ENCODE data around the gene RBM39. TPM values are rescaled to one million over a fixed set of nuclear protein-coding genes. Genes with fewer than 3 reads are reported as not detected.

The RBM39 gene
- total RNA-seq, 2 donors from 2014 or later = 232 to 413 TPM

- Histone ChIP-seq H3K27me3 (replicated peaks; ENCODE audit: insufficient read depth) (no peaks in the 10 kb centered on the region), H3K4me3 (peak overlapping the region; percentile 99), H3K9me3 (no peaks in the 10 kb centered on the region), H3K27ac (peak overlapping the region; percentile 99 to 100), H3K4me1 (ENCODE audit: control insufficient read depth in 1 of 2, low read depth in 2 of 2) (peaks cover 24 to 25% of the 10 kb centered on the region in 2 donors), H3K36me3 (peaks cover 15% of the 10 kb centered on the region)
- DNase-seq (ENCODE audit: low spot score) = no peak
- ATAC-seq (ENCODE audit: insufficient number of reproducible peaks, low FRiP score, low read depth) = no peak
- no peak for TF ChIP-seq CTCF (IDR thresholded peaks at IDR 0.05)
Observed at GRCh38 chr20:35743693-35744491, 1.8 kb upstream of the RBM39 start.

DNA sequence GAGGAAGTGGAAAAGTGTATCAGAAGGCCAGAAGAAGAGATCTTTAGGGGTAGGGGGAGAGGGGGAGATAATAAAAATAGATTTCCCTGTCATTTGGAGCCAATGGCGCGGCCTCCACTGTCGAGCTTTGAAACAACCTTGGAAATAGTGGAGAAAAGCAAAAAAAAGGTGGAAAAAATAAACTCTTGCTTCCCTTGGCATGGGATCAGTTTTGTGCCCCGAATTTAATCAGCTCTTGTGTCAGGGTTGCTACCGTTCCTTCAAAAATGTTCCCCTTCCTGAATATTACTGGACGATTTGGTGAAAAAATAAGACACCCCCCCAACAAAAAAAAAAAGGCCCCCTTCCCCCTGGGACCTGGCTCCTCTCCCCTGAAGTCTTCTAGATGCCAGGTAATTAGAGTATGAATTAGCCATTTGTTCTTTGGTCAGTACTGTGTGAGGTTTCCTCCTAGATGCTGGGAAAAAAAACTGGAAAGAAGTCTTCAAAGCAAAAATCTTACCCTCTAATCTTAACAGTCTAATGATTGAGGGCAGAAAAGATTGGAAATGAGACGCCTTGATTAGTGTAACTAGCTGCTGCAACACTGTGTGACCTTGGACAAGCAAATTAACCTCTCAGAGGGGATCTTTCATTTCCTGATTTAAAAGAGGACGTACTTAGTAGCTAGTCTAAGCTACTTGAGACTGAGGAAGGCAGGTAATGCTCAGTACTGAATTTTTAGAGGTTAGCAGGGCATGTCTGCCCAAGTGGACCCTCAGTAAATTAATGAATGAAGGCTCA is 872 bp upstream of the RBM39 start:
- DNase-seq (ENCODE audit: low spot score) (no peak), ATAC-seq (ENCODE audit: insufficient number of reproducible peaks, low FRiP score, low read depth) (no peak)
- Histone ChIP-seq H3K27ac (peak overlapping the region; percentile 99 to 100), H3K27me3 (replicated peaks; ENCODE audit: insufficient read depth) (no peaks in the 10 kb centered on the region), H3K4me3 (peak overlapping the region; percentile 99), H3K9me3 (no peaks in the 10 kb centered on the region), H3K4me1 (ENCODE audit: control insufficient read depth in 1 of 2, low read depth in 2 of 2) (peaks cover 33 to 35% of the 10 kb centered on the region in 2 donors), H3K36me3 (peaks cover 24% of the 10 kb centered on the region)
- TF ChIP-seq CTCF (IDR thresholded peaks at IDR 0.05) = no peak

GRCh38 chr20:35739294-35740163 is 2.5 kb downstream of the RBM39 start:
- Histone ChIP-seq H3K4me3 (peak overlapping the region; percentile 99), H3K27me3 (replicated peaks; ENCODE audit: insufficient read depth) (no peaks in the 10 kb centered on the region), H3K4me1 (ENCODE audit: control insufficient read depth in 1 of 2, low read depth in 2 of 2) (peaks cover 53 to 60% of the 10 kb centered on the region in 2 donors), H3K9me3 (no peaks in the 10 kb centered on the region), H3K27ac (peak overlapping the region in 1 of 2 donors; percentile 100), H3K36me3 (peaks cover 51% of the 10 kb centered on the region)
- DNase-seq (ENCODE audit: low spot score) = no peak
- TF ChIP-seq CTCF (IDR thresholded peaks at IDR 0.05) = no peak
- no peak for ATAC-seq (ENCODE audit: insufficient number of reproducible peaks, low FRiP score, low read depth)

DNA sequence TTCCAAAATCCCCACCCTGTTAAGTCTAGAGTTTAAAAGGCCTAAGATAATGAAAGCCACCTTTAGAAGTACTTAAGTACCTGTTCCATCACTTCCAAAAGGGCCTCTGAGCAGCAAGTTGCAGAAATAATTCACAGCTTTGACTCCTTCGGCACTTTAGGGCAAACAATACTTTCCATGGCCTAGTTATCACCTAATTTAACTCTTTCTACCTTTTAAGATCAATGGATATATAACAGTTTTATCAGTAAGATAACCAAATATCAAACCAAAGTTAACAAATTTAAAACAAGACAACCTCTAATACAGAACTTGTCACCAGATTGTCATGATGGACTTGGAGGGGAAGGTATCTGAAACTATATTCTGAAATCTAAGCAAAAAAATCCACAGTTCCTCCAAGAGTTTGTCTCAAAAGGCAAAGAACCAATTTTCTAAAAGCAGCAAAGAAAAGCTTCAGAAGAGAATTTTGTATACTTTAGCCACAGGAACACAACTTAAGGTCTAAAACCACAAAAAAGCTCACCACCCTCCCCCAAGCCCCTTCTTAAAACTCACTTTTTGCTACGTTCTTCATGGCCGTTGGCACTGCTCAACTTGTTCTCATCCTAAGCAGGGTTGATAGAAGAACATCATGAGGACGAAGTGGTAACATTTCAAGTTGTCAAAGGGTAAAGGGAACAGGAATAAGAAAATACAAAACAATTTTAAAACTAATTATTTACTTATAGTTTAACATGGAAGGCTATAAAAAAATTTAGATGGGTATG is 3.5 kb downstream of the RBM39 start:
- no peak for TF ChIP-seq CTCF (IDR thresholded peaks at IDR 0.05)
- Histone ChIP-seq H3K36me3 (peaks cover 56% of the 10 kb centered on the region), H3K4me3 (peak overlapping the region; percentile 25), H3K27ac (no peak overlapping the region), H3K9me3 (no peaks in the 10 kb centered on the region), H3K27me3 (replicated peaks; ENCODE audit: insufficient read depth) (no peaks in the 10 kb centered on the region), H3K4me1 (ENCODE audit: control insufficient read depth in 1 of 2, low read depth in 2 of 2) (peaks cover 60 to 67% of the 10 kb centered on the region in 2 donors)
- DNase-seq (ENCODE audit: low spot score) = no peak
- ATAC-seq (ENCODE audit: insufficient number of reproducible peaks, low FRiP score, low read depth) = no peak

Measured in thoracic aorta (tissue), 2 donors.